Activated CD8-positive, alpha-beta memory T cell treated with anti-CD3 and anti-CD28 coated beads for 48 hours (primary cell): ENCODE measurements around the gene TAF15.

Experiments used
- DNase-seq, 3 experiments: peaks; one replicate each; pipeline ENCODE4 v3.0.0-alpha.2; 2020; ENCODE audit warnings: low read depth in 2 of 3, low spot score in 2 of 3

TAF15 gene

DNA sequence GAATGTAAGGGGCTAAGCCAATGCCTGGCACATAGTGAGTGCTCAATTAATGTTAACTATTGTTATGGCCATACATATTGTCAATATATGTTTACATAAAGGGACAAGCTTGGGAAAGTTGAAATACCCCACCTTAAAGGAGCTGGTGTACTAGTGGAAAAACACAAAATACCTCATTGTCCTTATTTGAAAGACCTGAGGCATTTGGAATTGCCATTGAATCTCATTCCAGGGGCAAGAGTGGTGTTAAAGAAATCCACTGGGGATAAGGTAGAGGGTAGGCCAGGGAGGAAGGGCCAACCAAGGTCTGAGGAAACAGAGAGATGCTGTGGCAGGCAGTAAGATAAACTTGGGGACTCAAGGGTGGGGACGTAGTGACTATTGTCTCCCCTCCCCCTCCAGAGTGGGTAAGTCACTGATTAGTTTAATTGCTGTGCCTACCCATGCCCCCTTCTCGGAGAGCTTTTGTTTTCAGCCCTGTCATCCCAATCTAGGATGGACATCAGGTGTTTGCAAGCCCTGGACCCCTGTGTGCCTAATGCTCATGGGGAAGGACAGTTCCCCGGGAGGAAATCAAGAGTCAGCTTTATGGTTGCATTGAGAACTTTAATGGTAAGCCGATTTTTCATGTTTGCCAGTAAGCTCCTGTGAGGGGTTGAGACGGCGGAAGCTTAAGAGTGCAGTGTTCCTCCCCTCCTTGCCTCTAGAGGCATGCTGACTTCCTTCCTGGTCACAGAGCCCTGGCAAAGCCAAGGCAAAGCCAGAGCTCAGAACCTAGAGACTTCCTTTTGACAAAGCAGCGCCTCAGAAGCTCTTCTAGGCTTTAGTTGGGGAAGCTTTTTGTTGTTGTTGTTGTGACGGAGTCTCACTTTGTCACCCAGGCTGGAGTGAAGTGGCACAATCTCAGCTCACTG, 61.9 kb downstream of the TAF15 start:
- no peak for DNase-seq

DNA sequence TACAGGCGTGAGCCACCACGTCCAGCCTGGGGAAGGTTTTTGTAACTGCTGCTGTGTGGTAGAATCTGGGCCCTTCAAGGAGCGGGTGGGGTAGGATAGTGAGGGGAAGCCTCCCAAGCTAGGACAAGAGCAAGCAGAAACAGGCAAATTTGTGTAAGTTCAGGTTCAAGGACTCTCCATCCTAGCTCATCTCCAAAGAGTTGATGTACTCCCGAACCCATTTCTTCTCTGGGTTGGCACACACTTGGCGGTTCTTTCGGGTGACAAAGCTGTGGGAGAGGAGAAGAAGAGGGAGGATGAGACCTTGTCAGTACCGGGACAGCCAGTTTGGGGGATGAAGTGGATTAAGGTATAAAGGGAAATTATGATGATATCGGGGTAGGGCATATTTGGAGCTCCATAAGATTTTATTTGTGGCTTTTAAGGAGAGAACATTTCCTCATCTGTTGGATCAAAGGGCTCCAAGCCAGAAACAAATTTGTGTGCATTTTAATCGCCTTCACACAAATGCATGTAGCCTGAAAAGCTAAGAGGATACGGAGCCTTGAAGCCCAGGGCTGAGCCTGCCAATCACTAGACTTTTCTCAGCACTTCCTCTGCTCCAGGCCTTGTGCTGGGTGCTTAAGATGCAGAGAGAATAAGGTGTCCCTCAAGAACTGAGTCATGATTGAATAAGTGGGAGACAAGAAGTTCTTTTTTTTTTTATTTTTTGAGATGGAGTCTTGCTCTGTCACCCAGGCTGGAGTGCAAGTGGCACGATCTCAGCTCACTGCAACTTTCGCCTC, 63.1 kb downstream of the TAF15 start:
- DNase-seq: no peak

DNA sequence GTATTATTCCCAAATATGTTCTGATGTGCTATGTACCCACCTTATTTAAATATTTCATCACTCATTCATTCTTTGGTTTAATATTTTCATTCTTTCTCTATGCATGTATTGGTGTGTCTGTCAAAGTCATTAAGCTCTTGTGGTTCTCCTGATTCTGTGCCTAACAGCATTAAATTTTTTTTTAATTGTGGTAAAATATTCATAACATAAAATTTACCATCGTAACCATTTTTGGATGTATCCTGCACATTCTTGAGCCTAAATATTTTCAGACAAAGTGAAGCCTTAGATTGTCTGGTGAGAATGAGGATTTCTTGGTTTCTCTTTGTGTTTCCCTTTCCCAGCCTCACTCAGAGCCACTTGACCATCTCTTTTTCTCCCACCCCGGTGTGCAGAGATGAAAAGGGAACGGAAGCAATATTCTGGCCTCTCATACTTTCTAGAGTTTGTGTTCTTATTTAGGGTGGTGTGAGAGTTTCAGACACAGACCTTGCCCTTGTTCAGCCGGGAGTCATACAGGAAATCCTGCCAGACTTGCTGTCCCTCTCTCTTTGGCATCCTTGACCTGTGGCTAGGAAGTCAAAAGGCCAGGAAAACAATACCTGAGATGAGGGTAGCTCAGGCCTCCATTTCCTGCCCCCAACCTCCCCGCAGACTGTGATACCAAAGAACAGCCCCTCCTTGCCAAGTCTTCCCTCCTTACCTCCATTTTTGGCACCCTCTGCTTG, 66.0 kb downstream of the TAF15 start:
- DNase-seq: no peak

DNA sequence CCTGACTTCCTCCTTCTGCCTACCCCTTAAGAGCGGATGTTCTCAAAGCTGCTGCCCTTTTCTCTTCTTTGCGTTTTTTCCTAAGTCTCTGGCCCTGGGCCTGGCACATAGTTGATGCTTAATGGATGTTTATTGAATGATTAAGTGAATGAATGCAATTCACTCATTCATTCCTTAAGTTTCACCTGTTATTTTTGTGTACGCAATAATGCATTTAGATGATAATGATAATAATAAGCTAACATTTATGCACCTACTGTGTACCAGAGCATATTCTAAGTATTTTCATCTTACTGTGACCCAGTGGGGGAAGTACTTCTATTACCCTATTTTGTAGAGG, 66.5 kb downstream of the TAF15 start:
- no peak for DNase-seq

DNA sequence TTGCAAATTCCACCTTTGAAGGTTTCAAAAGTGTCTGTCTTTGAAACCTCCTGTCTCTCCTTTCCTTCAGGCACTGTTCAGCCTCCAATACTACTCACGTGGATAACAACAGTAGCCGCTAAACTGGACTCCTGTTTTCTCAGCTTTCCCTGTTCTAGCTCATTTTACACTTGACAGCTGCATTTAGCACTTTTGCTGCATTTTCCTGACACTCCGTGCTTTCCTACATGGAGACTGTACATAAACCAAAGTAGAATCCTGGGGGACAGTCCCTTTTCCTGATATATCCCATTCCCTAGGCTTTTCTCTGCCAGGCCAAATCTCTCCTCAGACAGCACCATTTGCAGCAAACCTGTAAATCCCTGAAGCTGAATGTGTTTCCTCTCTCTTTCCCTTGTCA, 67.2 kb downstream of the TAF15 start:
- no peak for DNase-seq

DNA sequence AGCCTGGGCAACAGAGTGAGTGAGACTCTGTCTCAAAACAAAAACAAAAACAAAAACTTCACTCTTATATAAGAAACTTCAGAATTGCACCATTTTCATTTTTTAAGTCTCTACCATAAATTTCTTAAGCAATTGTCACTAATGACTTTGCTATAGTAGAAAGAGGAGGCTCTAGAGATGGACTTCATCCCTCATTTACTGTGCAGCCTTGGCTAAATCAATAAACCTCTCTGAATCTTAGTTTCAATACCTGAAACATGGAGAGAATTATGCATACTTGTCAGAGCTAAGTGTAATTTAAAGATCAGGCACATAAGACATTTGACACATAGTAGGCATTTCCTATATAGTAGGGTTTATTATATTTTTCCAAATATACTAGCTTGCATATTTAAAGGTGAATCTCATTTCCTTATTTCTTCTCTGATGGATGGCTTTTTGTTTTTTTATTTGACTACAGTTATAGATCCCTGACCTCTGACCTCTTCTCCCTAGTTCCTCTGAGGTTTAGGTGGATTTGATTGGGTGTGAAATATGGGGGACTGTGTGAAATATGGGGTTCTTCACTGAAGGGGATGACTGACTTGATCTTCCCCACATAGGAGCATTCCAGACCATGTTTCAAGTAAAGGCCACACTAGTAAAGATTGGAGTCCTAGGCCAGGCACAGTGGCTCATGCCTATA, 68.2 kb downstream of the TAF15 start:
- DNase-seq: no peak

DNA sequence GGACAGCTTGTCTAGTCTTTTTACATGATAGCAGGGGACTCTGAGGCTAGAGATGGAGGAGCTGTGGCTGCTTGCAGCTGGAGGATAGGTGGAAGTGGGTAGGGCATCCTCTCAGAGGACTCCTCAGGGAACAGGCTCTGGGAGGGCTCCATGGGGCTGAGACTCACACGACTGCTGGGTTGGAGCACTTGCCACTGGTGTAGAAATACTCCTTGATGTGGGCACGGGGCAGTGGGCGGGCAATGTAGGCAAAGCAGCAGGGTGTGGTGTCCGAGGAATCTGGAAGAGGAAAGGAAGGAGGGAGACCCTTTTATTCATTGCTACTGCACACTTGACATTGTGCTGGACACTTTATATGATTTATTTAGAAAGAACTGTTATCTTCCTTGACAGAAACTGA, 69.1 kb downstream of the TAF15 start:
- DNase-seq: no peak

DNA sequence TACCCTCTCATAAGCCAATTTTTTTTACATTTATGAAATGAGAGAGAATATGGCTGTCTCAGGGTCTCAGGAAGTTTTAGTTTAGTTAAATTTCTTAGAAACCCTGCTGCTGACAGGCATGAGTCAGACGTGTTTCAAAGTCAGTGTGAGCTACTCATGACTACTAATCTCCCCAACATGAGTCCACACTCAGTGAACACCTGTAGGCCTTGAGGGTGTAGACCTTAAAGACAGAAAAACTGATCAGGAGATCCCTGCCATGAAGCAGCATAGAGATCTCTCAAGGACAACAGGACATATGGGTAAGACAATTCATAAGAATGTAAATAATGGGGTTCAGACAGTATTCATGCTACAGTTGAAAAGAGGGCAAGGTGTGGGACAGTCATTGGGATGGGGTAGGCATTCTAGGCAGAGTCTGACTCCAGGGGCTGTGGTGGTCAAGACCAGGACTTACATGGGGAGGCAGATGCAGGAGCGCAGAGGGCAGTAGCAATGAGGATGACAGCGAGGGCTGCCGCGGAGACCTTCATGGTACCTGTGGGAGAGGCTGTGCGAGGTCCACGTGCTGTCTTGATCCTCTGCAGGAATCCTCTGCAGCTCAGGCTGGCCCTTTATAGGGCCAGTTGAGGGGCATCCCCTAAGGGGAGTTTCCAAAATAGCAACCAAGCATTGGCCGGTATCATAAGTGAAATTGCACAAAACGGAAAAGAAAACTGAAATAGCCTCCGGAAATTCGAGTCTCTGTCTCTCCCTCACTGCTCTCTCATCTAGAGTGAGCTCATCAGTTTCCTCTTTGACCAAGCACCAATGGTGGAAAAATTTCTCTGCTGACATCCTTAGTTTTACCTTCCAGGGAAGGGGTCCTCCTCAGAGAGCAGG, 70.7 kb downstream of the TAF15 start, which contains the start of gene CCL5:
Gene CCL5 (minus strand): TSS at position 588 of the 882 bp plus-strand sequence.
- DNase-seq: no peak

DNA sequence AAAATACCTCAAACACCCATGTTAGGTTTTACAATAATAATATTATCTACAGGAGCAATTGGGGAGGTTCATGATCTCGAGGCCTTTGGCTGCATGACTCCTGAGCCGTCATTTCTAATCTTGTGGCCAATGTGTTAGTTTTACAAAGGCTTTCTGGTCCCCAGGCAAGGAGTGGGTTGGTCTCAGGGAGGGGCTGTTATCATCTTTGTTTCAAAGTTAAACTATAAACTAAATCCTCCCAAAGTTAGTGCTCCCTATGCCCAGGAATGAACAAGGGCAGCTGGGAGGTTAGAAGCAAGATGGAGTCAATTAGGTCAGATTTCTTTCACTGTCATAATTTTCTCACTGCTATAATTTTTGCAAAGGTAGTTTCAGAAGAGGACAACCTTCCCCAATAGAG, 80.0 kb downstream of the TAF15 start:
- no peak for DNase-seq

DNA sequence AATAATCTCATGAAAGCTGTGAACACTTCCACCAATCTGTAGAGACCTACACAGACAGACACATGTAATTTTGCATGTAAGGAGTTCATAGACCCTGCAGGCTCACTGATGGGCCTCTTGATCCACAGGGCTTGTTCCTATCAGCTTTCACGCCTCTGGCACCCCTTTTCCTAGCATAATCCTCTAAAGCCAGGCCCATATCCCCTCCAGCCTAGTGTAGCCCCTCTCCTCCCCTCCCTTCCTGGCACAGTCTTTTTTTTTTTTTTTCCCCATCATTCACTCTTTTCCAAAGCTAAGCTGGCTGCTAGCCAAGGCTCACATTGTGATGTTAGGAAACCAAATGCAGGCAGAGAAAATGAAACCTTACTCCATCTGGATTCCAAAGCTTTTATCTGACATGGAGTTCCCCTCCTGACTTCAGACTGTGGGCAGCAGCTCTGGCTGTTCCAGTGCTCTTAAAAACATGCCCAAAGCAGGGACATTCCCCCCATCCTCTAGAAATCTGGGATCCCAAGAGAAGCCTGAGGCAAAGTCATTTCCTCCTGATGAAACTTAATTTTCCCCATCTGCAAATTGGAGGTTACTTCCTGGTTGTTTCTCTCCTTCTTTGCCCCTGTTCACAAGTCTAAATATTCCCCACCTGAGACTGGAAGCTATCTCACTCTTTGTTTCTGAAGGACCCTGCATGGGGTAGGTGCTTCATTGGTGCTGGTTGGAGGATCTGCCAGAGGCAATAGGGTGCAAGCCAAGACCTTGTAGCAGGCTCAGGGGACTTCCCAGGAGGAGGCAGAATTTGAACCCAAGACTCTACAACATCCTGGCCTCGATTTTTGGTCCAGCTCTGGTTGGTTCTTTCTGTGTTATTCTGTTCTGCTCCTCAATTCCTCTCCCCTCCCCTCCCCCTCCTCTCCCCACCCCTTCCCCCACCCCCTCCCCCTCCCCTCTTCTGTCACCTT, 80.8 kb downstream of the TAF15 start:
- no peak for DNase-seq

DNA sequence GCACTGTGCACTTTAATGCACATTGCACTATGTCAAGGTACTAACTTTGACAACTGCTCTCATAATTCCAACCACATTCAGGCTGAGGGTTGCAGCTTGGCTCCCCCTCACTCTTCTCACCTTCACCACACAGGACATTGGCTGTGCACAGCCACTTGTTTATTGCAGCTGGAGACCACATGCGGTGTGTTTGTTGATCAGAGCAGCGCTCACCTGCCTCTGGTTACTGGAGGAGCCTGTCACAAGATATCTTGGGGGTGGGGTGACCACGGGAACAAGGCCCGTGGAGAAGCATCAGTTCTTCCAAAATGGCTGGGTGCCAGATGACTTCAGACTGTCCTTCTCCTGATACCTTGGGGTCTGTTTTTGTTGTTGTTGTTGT, 81.5 kb downstream of the TAF15 start:
- DNase-seq: no peak

DNA sequence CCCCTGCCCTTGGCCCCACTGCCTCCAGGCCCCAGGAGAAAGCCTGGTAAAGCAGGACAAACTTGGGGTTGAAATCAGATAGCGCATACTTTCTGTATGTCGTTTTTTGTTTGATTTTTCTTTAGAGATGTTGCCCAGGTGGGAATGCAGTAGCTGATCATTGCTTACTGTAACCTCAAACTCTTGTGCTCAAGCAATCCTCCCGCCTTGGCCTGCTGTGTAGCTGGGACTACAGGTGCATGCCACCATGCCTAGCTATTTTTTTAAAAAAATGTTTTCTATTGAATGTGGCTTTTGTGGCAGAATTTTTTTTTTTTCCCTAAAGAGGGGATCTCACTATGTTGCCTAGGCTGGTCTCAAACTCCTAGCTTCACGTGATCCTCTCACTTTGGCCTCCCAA, 82.0 kb downstream of the TAF15 start:
- DNase-seq: no peak

DNA sequence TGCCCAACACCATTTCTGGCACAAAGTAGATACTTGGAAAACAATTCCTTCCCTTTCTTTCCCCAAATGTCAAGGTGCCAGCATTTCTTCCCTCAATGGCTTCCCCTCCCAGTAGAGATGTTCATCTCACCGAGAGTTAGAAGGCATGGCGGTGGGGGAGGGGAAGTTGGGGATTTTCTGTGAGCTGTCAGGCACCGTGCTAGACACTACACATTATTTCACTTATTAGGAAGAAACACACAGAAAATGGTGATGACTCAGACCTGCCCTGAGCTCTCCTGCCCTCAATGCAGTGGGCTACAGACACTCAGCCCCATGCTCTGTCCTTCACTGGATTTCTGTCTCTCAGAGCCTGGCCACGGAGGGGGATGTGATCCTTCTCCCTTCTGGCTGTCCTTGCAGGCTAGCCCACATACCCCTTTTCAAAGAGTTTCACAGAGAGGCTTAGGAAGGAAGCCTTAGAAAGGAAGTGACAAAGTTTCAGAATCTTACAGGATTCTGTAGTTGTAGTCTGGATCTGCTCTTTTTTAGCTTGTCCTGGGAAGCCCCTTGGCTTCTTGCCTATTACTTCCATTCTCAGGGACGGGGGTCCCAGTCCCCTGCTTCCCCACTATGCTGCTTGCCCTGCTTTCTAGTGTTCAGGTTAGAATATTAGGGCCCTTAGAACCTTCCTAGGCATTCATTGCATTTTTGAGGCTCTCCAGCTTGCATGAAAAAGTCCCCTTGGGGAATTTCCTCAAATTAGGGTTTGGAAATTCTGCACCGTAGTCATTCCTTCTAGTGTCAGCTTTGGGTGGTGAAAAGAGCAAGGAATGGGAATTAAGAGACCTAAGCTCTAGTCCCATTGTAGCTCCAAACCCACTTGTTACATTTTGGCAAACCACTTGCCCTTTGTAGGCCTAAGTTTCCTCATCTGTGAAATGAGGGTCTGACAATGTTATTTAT, 83.1 kb downstream of the TAF15 start:
- no peak for DNase-seq

DNA sequence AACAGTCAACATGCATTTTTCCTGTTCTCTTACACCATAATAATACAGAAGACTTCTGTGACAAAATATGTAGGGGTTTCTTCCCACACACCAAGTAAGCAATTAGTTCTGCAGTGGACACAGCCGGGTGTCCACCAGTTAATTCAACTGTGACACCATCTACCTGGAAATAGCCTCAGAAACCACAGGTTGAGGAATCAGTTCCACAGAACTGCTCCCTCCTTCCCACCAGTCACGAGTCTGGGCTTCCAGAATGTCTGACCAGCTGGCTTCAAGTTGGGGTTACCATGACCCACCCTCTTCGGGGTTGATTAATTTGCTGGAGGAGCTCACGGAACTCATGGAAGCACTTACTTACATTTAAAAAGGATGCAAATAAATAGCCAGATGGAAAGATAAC, 84.5 kb downstream of the TAF15 start:
- no peak for DNase-seq

DNA sequence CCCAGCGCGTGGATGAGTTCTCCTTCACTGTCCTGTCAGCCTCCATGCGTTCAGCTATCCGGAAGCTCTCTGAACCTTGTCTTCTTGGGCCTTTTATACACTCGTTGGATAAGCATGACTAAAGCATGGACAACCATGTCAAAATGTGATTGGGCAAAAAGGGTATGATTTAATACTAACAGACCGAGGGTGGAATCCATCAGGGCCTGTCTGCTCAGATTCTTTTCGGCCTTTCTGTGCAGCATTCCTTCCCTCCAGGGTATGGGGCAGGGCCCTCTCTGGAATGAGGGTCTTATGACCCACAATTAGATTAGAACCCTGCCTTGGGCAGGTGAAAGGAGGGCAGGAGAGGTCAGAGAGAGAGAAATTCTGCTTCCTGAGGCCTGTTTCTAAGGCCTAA, 84.9 kb downstream of the TAF15 start:
- DNase-seq: no peak

DNA sequence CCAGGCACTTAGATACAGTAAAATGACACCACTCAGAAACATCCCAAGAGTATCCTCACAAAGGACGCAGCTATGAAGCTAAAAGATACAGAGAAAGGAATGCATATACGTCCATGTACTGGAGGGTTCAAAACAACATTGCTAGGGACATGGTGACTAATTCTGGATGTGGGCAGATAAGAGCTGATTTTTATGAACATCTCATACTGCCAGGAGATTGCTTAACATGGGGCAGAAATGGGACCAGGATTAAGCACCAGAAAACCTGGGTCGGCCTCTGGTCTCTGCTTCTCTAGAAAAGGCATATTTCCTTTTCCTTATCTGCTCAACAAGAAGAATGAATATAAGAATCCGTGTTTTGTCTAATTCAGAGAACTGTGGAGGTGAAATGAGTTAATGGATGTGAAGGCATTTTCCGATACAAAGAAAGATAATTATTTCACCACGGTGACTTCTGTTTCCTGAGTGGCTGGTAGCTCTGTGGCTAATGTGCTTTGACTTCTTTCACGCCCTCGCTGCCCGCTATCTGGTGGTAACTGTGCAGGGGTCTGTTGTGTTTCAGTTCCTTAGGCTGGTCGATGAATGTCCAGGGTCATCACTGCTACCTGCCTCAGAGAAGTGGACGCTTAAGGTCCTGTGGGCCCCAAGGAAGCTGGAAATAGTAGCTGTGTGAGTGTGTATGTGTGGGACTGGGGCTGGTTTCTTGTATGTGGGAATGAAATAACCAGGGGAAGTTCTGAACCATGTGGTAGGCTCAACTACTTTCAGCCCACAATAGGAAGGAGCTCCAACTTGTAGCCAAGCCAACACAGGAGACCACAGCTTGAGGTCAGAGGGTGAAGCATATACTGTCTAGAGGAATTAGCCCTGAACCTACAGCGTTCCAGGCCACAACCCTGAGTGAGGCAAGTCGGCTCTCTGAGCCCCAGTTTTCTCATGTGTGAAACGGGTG, 86.6 kb downstream of the TAF15 start:
- no peak for DNase-seq
